Esophagus squamous epithelium (tissue), 5 donors: ENCODE measurements around the gene CTAG1A. TPM values are rescaled to one million over a fixed set of nuclear protein-coding genes. Genes with fewer than 3 reads are reported as not detected.

Experiments
- DNase-seq: peaks from one replicate; lab custom pipeline; 2025; lab: John Stamatoyannopoulos, UW
- H3K27ac ChIP-seq, 4 donors: fragments of 200-600 bp; sonication (generic); one replicate each; pipeline ENCODE4 v1.5.1; 2016 to 2019; ENCODE audit warnings: mild to moderate bottlenecking in 1 of 4
- H3K27me3 ChIP-seq, 4 donors: fragments of 200-600 bp; sonication (generic); 1 replicate in 3 of 4; 2 replicates in 1 of 4; pipeline versions ENCODE4 v1.5.1 to v1.6.0; 2017 to 2021; ENCODE audit warnings: antibody characterized with exemption in 1 of 4
- H3K36me3 ChIP-seq, 3 donors: fragments of 200-600 bp; sonication (generic); one replicate each; pipeline ENCODE4 v1.5.1; 2016 to 2019
- H3K4me1 ChIP-seq, 3 donors: fragments of 200-600 bp; sonication (generic); one replicate each; pipeline ENCODE4 v1.5.1; 2017 to 2019
- H3K4me3 ChIP-seq, 4 donors: fragments of 200-600 bp; sonication (generic); 1 replicate in 3 of 4; 2 replicates in 1 of 4; pipeline ENCODE4 v1.5.1; 2016 to 2019; ENCODE audit warnings: mild to moderate bottlenecking in 2 of 4, moderate library complexity in 1 of 4
- H3K9me3 ChIP-seq, 3 donors: fragments of 200-600 bp; sonication (generic); one replicate each; pipeline ENCODE4 v1.5.1; 2016 to 2019
- POLR2A ChIP-seq, 4 donors: fragments of 450-650 bp; IDR thresholded peaks; one replicate each; pipeline ENCODE4 v1.6.1; 2017; ENCODE audit warnings: antibody characterized with exemption in 4 of 4, mild to moderate bottlenecking in 4 of 4, moderate library complexity in 3 of 4
- WGBS, 2 donors: methylation state at CpG; one replicate each; pipeline ENCODE4 v1.1.5; 2018; 5-methylcytosine and 5-hydroxymethylcytosine counted together
- intact Hi-C: fragments of 100-400 bp; cut with DNase I; formaldehyde crosslinking; loops from one replicate; pipeline ENCODE4 v1.15.0; 2022
- total RNA-seq, 4 donors: library from RNA; depleted of rRNA; stranded (reverse); fragments of >200 nt; gene quantifications; one replicate each; pipeline ENCODE4 v1.1.0, GENCODE V29; 2016
- TF ChIP-seq, protein P1 (sequence below), 6 experiments: fragments of 450-650 bp in 4 of 6; fragments of 200-600 bp in 2 of 6; sonication (generic) in 2 of 6; IDR thresholded peaks; one replicate each; pipeline ENCODE4 v1.5.1; 2016 to 2019; ENCODE audit warnings: antibody characterized with exemption in 6 of 6, mild to moderate bottlenecking in 4 of 6, moderate library complexity in 4 of 6
- donor health status: DM: yes; HTN: yes; CAD: no.

Gene CTAG1A
- total RNA-seq, 4 donors from 2014 or later, result not detected

DNA sequence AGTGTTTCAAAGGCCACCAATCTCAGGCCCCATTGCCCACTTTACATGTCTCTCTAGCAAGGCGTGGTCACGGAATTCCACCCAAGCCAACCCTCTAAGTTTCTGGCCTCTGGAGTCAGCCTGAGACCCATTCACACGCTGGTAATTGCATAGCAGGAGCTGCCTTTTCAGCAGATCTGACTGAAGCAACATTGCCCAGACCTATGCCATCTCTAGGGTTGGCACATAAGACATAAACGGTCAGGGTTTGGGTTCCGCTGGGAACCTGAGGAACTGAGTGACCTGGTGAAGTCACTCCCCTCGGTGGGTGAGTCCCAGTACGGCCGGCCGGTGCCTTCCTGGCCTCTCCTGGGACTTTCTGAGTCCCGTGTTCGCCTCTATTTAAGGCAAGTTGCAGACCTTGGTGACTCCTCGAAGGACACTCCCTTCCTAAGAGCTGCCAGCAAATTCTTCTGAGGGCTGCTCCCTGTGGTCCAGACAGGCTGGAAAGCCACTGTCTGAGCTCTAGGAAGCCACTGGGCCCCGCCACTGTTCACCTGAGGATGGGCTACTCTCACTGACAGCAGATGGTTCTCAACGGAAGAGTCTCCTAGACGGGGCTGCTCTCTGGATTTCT is 15.9 kb downstream of the CTAG1A start:
- H3K4me3 ChIP-seq, result no peak overlapping the region
- TF ChIP-seq, protein P1, sequence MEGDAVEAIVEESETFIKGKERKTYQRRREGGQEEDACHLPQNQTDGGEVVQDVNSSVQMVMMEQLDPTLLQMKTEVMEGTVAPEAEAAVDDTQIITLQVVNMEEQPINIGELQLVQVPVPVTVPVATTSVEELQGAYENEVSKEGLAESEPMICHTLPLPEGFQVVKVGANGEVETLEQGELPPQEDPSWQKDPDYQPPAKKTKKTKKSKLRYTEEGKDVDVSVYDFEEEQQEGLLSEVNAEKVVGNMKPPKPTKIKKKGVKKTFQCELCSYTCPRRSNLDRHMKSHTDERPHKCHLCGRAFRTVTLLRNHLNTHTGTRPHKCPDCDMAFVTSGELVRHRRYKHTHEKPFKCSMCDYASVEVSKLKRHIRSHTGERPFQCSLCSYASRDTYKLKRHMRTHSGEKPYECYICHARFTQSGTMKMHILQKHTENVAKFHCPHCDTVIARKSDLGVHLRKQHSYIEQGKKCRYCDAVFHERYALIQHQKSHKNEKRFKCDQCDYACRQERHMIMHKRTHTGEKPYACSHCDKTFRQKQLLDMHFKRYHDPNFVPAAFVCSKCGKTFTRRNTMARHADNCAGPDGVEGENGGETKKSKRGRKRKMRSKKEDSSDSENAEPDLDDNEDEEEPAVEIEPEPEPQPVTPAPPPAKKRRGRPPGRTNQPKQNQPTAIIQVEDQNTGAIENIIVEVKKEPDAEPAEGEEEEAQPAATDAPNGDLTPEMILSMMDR (IDR thresholded peaks at IDR 0.05), result no peak
- TF ChIP-seq POLR2A (IDR thresholded peaks at IDR 0.05), result no peak
- H3K36me3 ChIP-seq, result no peaks in the 10 kb centered on the region
- intact Hi-C loops, result no loop called here
- WGBS, 2 donors, result 63 to 85% methylated on average over 5 of the region's 15 CpGs
- peaks cover 0 to 14% (median 0%) of the 10 kb centered on the region in 3 donors for H3K4me1 ChIP-seq
- H3K9me3 ChIP-seq, result no peaks in the 10 kb centered on the region
- no peak for DNase-seq
- H3K27ac ChIP-seq, result no peak overlapping the region
- H3K27me3 ChIP-seq, result no peaks in the 10 kb centered on the region

DNA sequence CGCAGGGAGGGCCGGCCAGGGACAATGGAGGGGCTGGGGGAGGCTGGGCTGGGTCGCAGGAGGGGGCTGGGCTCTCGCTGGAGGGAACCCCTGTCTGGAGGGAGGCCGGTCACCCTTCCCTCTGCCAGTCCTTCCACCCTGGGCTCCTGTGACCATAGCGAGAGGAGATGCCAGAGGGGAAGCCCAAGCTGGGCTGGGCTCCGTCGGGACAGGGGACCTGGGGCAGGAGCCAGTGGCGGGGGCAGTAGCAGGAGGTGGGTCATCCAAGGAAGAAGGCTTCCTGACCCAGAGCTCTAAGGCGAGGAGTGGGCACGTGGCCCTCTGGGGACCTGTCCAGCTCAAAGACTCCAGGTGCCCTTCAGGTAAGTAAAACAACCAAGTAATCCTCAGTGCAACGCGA is 17.3 kb downstream of the CTAG1A start:
- intact Hi-C loops, result no loop called here
- TF ChIP-seq, protein P1 (IDR thresholded peaks at IDR 0.05), result no peak
- no peak for TF ChIP-seq POLR2A (IDR thresholded peaks at IDR 0.05)
- Histone ChIP-seq H3K27me3 (no peaks in the 10 kb centered on the region), H3K4me3 (no peak overlapping the region), H3K9me3 (no peaks in the 10 kb centered on the region), H3K27ac (no peak overlapping the region), H3K4me1 (peaks cover 0 to 11% (median 0%) of the 10 kb centered on the region in 3 donors), H3K36me3 (no peaks in the 10 kb centered on the region)
- 77 to 85% methylated on average over 5 to 10 of the region's 13 CpGs for WGBS, 2 donors
- DNase-seq, result no peak

DNA sequence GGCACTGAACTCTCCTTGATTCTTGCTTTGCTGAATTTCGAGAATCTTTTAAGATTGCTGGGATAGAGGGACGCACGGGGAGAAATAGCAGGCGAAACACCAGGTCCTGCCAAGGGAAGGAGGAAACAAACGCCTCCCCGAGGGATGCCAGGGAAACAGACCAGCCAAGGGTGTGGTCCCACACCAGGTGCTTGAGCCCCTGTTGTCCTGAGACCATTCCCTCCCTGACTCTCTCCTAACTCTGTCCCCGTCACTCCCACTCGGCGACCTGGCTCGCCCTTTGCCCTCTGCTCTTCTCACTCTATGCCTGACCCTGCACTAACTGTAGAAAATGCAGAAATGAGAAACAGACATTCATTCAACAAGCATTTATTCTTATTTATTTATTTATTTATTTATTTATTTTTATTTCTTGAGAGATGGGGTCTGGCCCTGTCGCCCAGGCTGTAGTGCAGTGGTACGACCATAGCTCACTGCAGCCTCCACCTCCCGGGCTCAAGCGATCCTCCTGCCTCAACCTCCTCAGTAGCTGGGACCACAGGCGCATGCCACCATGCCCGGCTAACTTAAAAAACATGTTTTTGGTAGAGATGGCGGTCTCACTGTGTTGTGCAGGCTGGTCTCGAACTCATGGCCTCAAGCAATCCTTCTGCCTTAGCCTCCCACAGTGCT is 18.0 kb downstream of the CTAG1A start:
- TF ChIP-seq, protein P1 (IDR thresholded peaks at IDR 0.05), result no peak
- TF ChIP-seq POLR2A (IDR thresholded peaks at IDR 0.05), result no peak
- no peak overlapping the region for H3K27ac ChIP-seq
- no peaks in the 10 kb centered on the region for H3K36me3 ChIP-seq
- no peak overlapping the region for H3K4me3 ChIP-seq
- no peak for DNase-seq
- intact Hi-C loops, result no loop called here
- WGBS, 2 donors, result 82 to 85% methylated on average over 13 to 17 of the region's 18 CpGs
- peaks cover 0 to 11% (median 0%) of the 10 kb centered on the region in 3 donors for H3K4me1 ChIP-seq
- no peaks in the 10 kb centered on the region for H3K9me3 ChIP-seq
- no peaks in the 10 kb centered on the region for H3K27me3 ChIP-seq

DNA sequence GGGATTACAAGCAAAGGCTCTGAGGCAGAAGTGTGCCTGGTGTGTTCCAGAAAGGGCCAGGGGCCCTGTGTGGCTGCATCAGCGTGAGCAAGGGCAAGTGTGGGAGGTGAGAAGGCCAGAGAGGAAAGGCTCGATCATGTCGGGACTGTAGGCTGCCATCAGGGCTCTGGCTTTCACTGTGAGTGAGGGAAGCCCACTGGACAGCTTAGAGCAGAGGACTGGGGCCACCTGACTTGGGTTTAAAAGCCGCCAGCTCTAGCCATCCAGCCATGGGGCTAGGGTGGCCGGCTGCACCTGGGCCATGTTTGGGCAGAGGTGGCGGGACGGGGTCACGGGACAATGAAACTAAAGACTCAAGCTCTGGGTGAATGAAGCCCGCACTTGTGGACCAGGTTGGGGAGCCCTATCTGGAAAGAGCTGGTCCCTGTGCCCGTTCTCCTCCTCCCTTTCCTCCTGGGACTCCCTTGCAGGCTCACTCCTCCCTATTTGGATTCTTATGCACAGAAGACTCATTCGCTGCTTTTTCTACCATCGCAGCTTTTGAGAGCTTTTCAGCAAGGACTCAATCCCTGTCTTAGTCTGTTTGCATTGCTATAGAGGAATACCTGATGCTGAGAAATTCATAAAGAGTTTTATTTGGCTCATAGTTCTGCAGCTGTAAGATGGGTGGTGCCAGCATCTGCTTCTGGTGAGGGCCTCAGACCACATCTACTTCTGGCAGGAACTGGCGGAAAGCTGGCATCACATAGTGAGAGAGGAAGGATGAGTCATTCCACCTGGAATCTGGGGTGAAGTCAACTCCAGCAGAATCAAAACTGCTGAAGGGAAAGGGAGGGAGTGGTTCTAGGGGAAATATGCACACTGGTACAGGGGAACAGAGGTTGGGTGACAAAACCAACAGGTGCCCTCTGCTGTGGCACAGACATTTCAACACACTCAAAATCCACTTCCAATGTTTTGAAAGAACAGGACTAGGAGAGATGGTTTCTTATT is 18.8 kb downstream of the CTAG1A start:
- H3K4me1 ChIP-seq, result peaks cover 0 to 11% (median 0%) of the 10 kb centered on the region in 3 donors
- no peak for DNase-seq
- 22 to 78% methylated on average over 6 to 11 of the region's 13 CpGs for WGBS, 2 donors
- H3K27ac ChIP-seq, result no peak overlapping the region
- H3K9me3 ChIP-seq, result no peaks in the 10 kb centered on the region
- H3K36me3 ChIP-seq, result no peaks in the 10 kb centered on the region
- no peak overlapping the region for H3K4me3 ChIP-seq
- TF ChIP-seq POLR2A (IDR thresholded peaks at IDR 0.05), result no peak
- TF ChIP-seq, protein P1 (IDR thresholded peaks at IDR 0.05), result no peak
- intact Hi-C loops, result no loop called here
- no peaks in the 10 kb centered on the region for H3K27me3 ChIP-seq
